Panc1 (cell line): ENCODE results near the gene FBXO36. TPM values are rescaled to one million over a fixed set of nuclear protein-coding genes. Genes with fewer than 3 reads are reported as not detected.
"Not testable (repeated sequence)": the region's sequence is repeated elsewhere in the genome, so short reads cannot be mapped to it uniquely, and the experiment has no call there.

Experiments used
- ATAC-seq: fragments of 200-7000 bp; cut with Tn5 transposase; 2 replicates; pipeline ENCODE4 v1.9.1; 2020; ENCODE audit warnings: mild to moderate bottlenecking, moderate library complexity
- BruUV-seq: library from RNA; stranded (reverse); fragments of 400-500 nt; replicated peaks from 2 replicates; lab custom pipeline; 2021; lab: Mats Ljungman, UMichigan
- CTCF ChIA-PET: fragments of 300-600 bp; sonication (Branson Sonifier 250); formaldehyde crosslinking; loops from one replicate; lab custom pipeline; 2022; ENCODE audit warnings: antibody characterized with exemption; lab: Charles Lee
- POLR2A ChIA-PET: fragments of 300-600 bp; sonication (Branson Sonifier 250); formaldehyde crosslinking; loops from one replicate; lab custom pipeline; 2022; ENCODE audit warnings: antibody characterized with exemption; lab: Charles Lee
- DNase-seq: peaks from one replicate; pipeline ENCODE4 v3.0.0-alpha.2; 2010; ENCODE audit warnings: low read depth, low spot score
- H3K27ac ChIP-seq: 2 replicates; pipeline ENCODE4 v1.5.1; 2011; ENCODE audit warnings: mild to moderate bottlenecking, low read length, inconsistent platforms
- H3K27me3 ChIP-seq: fragments of 200-500 bp; sonication (Bioruptor generic); 2 replicates; pipeline ENCODE4 v1.6.0; 2014; ENCODE audit warnings: low read length, inconsistent platforms; ENCODE audit not compliant: control insufficient read depth, insufficient read depth
- H3K36me3 ChIP-seq: fragments of 200-500 bp; sonication (Bioruptor generic); 2 replicates; pipeline ENCODE4 v1.5.1; 2014; ENCODE audit warnings: inconsistent platforms, mild to moderate bottlenecking, low read length, moderate library complexity; ENCODE audit not compliant: control insufficient read depth, insufficient read depth
- H3K4me1 ChIP-seq: 2 replicates; pipeline ENCODE4 v1.5.1; 2011; ENCODE audit warnings: inconsistent platforms, mild to moderate bottlenecking, low read length, moderate library complexity; ENCODE audit not compliant: control insufficient read depth, insufficient read depth
- H3K4me3 ChIP-seq, 2 experiments: 2 replicates each; pipeline ENCODE4 v1.5.1; 2011 to 2012; ENCODE audit warnings: low read depth in 2 of 2, low read length in 2 of 2, mild to moderate bottlenecking in 2 of 2, inconsistent platforms in 1 of 2, moderate library complexity in 1 of 2
- H3K9me3 ChIP-seq: fragments of 200-500 bp; sonication (Bioruptor generic); 2 replicates; pipeline ENCODE4 v1.5.1; 2014; ENCODE audit warnings: low read depth, mild to moderate bottlenecking, inconsistent platforms, low read length, moderate library complexity; ENCODE audit not compliant: control insufficient read depth, insufficient read depth
- POLR2AphosphoS5 ChIP-seq: IDR thresholded peaks from 2 replicates; pipeline ENCODE4 v1.6.1; 2012; ENCODE audit warnings: mild to moderate bottlenecking, low read depth, low read length, moderate library complexity
- SIN3A ChIP-seq: IDR thresholded peaks from 2 replicates; pipeline ENCODE4 v1.6.1; 2012; ENCODE audit warnings: low read depth, mild to moderate bottlenecking, low read length, moderate library complexity, borderline replicate concordance; ENCODE audit not compliant: insufficient read depth
- TCF7L2 ChIP-seq: IDR thresholded peaks from 2 replicates; pipeline ENCODE4 v1.6.1; 2011; ENCODE audit warnings: mild to moderate bottlenecking, low read depth, low read length, inconsistent platforms
- in situ Hi-C: cut with HindIII; loops from 2 replicates; pipeline ENCODE4 v1.10.0; 2016; ENCODE audit warnings: low sequenced_read_pairs, low pct_unique_long_range_greater_than_20kb
- intact Hi-C: fragments of 100-400 bp; cut with micrococcal nuclease; formaldehyde crosslinking; loops from one replicate; pipeline ENCODE4 v1.10.0; 2022; ENCODE audit not compliant: unreplicated experiment
- total RNA-seq: library from RNA; stranded (reverse); gene quantifications from one replicate; pipeline ENCODE4 v1.2.1, GENCODE V29; 2021; ENCODE audit not compliant: unreplicated experiment
- TF ChIP-seq, protein P1 (sequence below): fragments of 450-650 bp; IDR thresholded peaks from 2 replicates; pipeline ENCODE4 v1.5.1; 2017; ENCODE audit warnings: mild to moderate bottlenecking
- TF ChIP-seq, protein P2 (sequence below), 2 experiments: IDR thresholded peaks; 2 replicates each; pipeline ENCODE4 v1.6.1; 2011 to 2012; ENCODE audit warnings: low read depth in 2 of 2, control low read depth in 1 of 2, low read length in 1 of 2, mild to moderate bottlenecking in 1 of 2, moderate library complexity in 1 of 2; ENCODE audit not compliant: insufficient read depth in 1 of 2

FBXO36 gene
- total RNA-seq, 1 experiment from 2014 or later = 3.9 TPM

- DNase-seq = no peak
- ChIA-PET POLR2A (no interaction called here), CTCF (no interaction called here)
- TF ChIP-seq POLR2AphosphoS5 (no peak), SIN3A (no peak), TCF7L2 (no peak)
- TF ChIP-seq, protein P1, sequence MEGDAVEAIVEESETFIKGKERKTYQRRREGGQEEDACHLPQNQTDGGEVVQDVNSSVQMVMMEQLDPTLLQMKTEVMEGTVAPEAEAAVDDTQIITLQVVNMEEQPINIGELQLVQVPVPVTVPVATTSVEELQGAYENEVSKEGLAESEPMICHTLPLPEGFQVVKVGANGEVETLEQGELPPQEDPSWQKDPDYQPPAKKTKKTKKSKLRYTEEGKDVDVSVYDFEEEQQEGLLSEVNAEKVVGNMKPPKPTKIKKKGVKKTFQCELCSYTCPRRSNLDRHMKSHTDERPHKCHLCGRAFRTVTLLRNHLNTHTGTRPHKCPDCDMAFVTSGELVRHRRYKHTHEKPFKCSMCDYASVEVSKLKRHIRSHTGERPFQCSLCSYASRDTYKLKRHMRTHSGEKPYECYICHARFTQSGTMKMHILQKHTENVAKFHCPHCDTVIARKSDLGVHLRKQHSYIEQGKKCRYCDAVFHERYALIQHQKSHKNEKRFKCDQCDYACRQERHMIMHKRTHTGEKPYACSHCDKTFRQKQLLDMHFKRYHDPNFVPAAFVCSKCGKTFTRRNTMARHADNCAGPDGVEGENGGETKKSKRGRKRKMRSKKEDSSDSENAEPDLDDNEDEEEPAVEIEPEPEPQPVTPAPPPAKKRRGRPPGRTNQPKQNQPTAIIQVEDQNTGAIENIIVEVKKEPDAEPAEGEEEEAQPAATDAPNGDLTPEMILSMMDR = no peak
- TF ChIP-seq, protein P2, sequence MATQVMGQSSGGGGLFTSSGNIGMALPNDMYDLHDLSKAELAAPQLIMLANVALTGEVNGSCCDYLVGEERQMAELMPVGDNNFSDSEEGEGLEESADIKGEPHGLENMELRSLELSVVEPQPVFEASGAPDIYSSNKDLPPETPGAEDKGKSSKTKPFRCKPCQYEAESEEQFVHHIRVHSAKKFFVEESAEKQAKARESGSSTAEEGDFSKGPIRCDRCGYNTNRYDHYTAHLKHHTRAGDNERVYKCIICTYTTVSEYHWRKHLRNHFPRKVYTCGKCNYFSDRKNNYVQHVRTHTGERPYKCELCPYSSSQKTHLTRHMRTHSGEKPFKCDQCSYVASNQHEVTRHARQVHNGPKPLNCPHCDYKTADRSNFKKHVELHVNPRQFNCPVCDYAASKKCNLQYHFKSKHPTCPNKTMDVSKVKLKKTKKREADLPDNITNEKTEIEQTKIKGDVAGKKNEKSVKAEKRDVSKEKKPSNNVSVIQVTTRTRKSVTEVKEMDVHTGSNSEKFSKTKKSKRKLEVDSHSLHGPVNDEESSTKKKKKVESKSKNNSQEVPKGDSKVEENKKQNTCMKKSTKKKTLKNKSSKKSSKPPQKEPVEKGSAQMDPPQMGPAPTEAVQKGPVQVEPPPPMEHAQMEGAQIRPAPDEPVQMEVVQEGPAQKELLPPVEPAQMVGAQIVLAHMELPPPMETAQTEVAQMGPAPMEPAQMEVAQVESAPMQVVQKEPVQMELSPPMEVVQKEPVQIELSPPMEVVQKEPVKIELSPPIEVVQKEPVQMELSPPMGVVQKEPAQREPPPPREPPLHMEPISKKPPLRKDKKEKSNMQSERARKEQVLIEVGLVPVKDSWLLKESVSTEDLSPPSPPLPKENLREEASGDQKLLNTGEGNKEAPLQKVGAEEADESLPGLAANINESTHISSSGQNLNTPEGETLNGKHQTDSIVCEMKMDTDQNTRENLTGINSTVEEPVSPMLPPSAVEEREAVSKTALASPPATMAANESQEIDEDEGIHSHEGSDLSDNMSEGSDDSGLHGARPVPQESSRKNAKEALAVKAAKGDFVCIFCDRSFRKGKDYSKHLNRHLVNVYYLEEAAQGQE (IDR thresholded peaks at IDR 0.05; ENCODE audit: insufficient read depth in 1 of 2, low read depth in 2 of 2, low read length in 1 of 2) = no peak
- H3K27ac ChIP-seq = no peak overlapping the region
- in situ Hi-C loops (no loop called here), intact Hi-C loops (no loop called here)
- BruUV-seq = no TSS peak
- no peak for ATAC-seq
- H3K27me3 ChIP-seq = no peaks in the 10 kb centered on the region
- no peaks in the 10 kb centered on the region for H3K9me3 ChIP-seq
- H3K4me1 ChIP-seq = no peaks in the 10 kb centered on the region
- no peak overlapping the region for H3K4me3 ChIP-seq
- H3K36me3 ChIP-seq = no peaks in the 10 kb centered on the region
These were observed 33.4 kb downstream of the FBXO36 start for GRCh38 chr2:229955663-229956062.

DNA sequence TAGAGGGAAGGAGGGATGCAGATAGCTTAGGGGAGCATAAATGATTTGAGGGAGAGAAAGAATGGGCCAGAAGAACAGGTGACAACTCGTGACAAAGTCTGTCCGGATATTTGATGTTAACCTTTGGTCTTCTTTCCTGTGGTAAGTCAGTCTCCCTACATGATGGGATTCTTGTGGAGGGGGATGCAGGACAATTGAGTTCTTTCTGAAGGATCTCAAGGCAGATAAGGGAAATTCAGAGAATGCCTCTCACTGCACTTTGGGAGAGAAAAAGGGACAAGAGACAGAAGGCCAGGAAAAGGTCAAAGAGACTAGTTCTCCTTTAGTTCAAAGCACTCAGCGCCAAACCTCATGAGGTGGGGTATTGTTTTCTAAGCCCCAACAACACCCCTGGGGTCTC, 34.2 kb downstream of the FBXO36 start:
- no peaks in the 10 kb centered on the region for H3K27me3 ChIP-seq
- BruUV-seq = no TSS peak
- CTCF ChIA-PET = no interaction called here

GRCh38 chr2:229963596-229963995, 41.3 kb downstream of the FBXO36 start:
- H3K9me3 ChIP-seq, H3K27ac ChIP-seq, in situ Hi-C loops, CTCF ChIA-PET, H3K4me1 ChIP-seq, H3K4me3 ChIP-seq, H3K36me3 ChIP-seq, DNase-seq, ATAC-seq, intact Hi-C loops, H3K27me3 ChIP-seq, BruUV-seq, POLR2A ChIA-PET: not testable (repeated sequence)

More for the DNA sequence above, 34.2 kb downstream of the FBXO36 start:
- H3K4me1 ChIP-seq = no peaks in the 10 kb centered on the region
- no peaks in the 10 kb centered on the region for H3K9me3 ChIP-seq
- no peak for ATAC-seq
- in situ Hi-C loops = no loop called here
- no peak overlapping the region for H3K27ac ChIP-seq
- POLR2A ChIA-PET = no interaction called here
- TF ChIP-seq POLR2AphosphoS5 (no peak), SIN3A (no peak), TCF7L2 (no peak)
- TF ChIP-seq, protein P1 = no peak
- TF ChIP-seq, protein P2 (IDR thresholded peaks at IDR 0.05; ENCODE audit: insufficient read depth in 1 of 2, low read depth in 2 of 2, low read length in 1 of 2) = no peak
- no peak for DNase-seq
- no peaks in the 10 kb centered on the region for H3K36me3 ChIP-seq
- intact Hi-C loops = no loop called here
- H3K4me3 ChIP-seq = no peak overlapping the region
